Smooth muscle cell (in vitro differentiated cells): Measurements from ENCODE around the gene BTF3L4. TPM values are rescaled to one million over a fixed set of nuclear protein-coding genes. Genes with fewer than 3 reads are reported as not detected.
A peak's percentile ranks its signal among the peaks of the same experiment; 100 is the strongest.

Experiments
- DNase-seq: peaks from one replicate; lab custom pipeline; 2025; ENCODE audit not compliant: unreplicated experiment; lab: John Stamatoyannopoulos, UW
- H2AFZ ChIP-seq: fragments of 200-600 bp; sonication (generic); 2 replicates; pipeline ENCODE4 v1.6.0; 2016; ENCODE audit warnings: antibody characterized with exemption, low read depth, mild to moderate bottlenecking
- H3F3A ChIP-seq: fragments of 200-600 bp; sonication (generic); 2 replicates; pipeline ENCODE4 v1.6.0; 2017; ENCODE audit warnings: antibody characterized with exemption, low read depth
- H3K27ac ChIP-seq: fragments of 200-600 bp; sonication (generic); 2 replicates; pipeline ENCODE4 v1.5.1; 2016; ENCODE audit warnings: low read depth, mild to moderate bottlenecking
- H3K27me3 ChIP-seq: fragments of 200-600 bp; sonication (generic); 2 replicates; pipeline ENCODE4 v1.6.1; 2016; ENCODE audit warnings: low read depth, mild to moderate bottlenecking
- H3K36me3 ChIP-seq: fragments of 200-600 bp; sonication (generic); 2 replicates; pipeline ENCODE4 v1.5.1; 2016; ENCODE audit warnings: low read depth
- H3K4me1 ChIP-seq: fragments of 200-600 bp; sonication (generic); 2 replicates; pipeline ENCODE4 v1.5.1; 2016; ENCODE audit warnings: low read depth
- H3K4me2 ChIP-seq: fragments of 200-600 bp; sonication (generic); 2 replicates; pipeline ENCODE4 v1.6.0; 2016; ENCODE audit warnings: mild to moderate bottlenecking
- H3K4me3 ChIP-seq: fragments of 200-600 bp; sonication (generic); 2 replicates; pipeline ENCODE4 v1.5.1; 2016; ENCODE audit warnings: mild to moderate bottlenecking
- H3K79me2 ChIP-seq: fragments of 200-600 bp; sonication (generic); 2 replicates; pipeline ENCODE4 v1.6.0; 2016; ENCODE audit warnings: low read depth, mild to moderate bottlenecking
- H3K9ac ChIP-seq: fragments of 200-600 bp; sonication (generic); 2 replicates; pipeline ENCODE4 v1.6.0; 2016; ENCODE audit warnings: low read depth
- H3K9me3 ChIP-seq: fragments of 200-600 bp; sonication (generic); replicated peaks from 2 replicates; pipeline ENCODE4 v1.5.1; 2016; ENCODE audit warnings: low read depth
- H4K20me1 ChIP-seq: fragments of 200-600 bp; sonication (generic); 2 replicates; pipeline ENCODE4 v1.6.0; 2016; ENCODE audit warnings: low read depth
- CTCF ChIP-seq: fragments of 200-600 bp; sonication (generic); IDR thresholded peaks from 2 replicates; pipeline ENCODE4 v1.5.1; 2017; ENCODE audit warnings: borderline replicate concordance, mild to moderate bottlenecking, antibody characterized with exemption; ENCODE audit not compliant: insufficient read depth, poor library complexity, severe bottlenecking
- WGBS: methylation state at CpG from one replicate; pipeline ENCODE4 v1.1.7; 2016; ENCODE audit warnings: low lambda C conversion rate; 5-methylcytosine and 5-hydroxymethylcytosine counted together
- polyA plus RNA-seq: library from polyadenylated mRNA; unstranded; fragments of >200 nt; fragmentation: Nextera tagmentation; extraction: Ambion mirVana; gene quantifications from 2 replicates; pipeline ENCODE4 v1.2.1, GENCODE V29; 2016
- total RNA-seq: library from RNA; depleted of rRNA; stranded (reverse); fragments of >200 nt; gene quantifications from 2 replicates; pipeline ENCODE4 v1.2.3, GENCODE V29; 2014

The BTF3L4 gene
- total and polyA plus RNA-seq, 2 experiments from 2014 or later: 67.8 to 95.5 TPM

- Histone ChIP-seq H4K20me1 (peaks cover 31% of the 10 kb centered on the region), H3K4me1 (peaks cover 30% of the 10 kb centered on the region), H3F3A (peaks cover 6% of the 10 kb centered on the region), H3K9ac (peak overlapping the region; percentile 69), H2AFZ (peak overlapping the region; percentile 81), H3K4me3 (peak overlapping the region; percentile 89), H3K79me2 (peaks cover 77% of the 10 kb centered on the region), H3K36me3 (no peaks in the 10 kb centered on the region), H3K27ac (peak overlapping the region; percentile 76), H3K9me3 (no peaks in the 10 kb centered on the region), H3K27me3 (no peaks in the 10 kb centered on the region), H3K4me2 (peak overlapping the region; percentile 88)
- under 1% methylated on average over 12 of the region's 12 CpGs for WGBS
- no peak for DNase-seq
- TF ChIP-seq CTCF: no peak
Measured at GRCh38 chr1:52055866-52056162, 281 bp upstream of the BTF3L4 start.

GRCh38 chr1:52056937-52057231 is 789 bp downstream of the BTF3L4 start:
- no peaks in the 10 kb centered on the region for H3K36me3 ChIP-seq
- H3K9ac ChIP-seq: peak overlapping the region; percentile 86
- peaks cover 6% of the 10 kb centered on the region for H3F3A ChIP-seq
- no peak for DNase-seq
- H2AFZ ChIP-seq: peak overlapping the region; percentile 57
- no peaks in the 10 kb centered on the region for H3K27me3 ChIP-seq
- H3K4me2 ChIP-seq: peak overlapping the region; percentile 88
- peaks cover 37% of the 10 kb centered on the region for H4K20me1 ChIP-seq
- H3K9me3 ChIP-seq: no peaks in the 10 kb centered on the region
- peak overlapping the region; percentile 73 for H3K27ac ChIP-seq
- WGBS: 4% methylated on average over 4 of the region's 4 CpGs
- peak overlapping the region; percentile 89 for H3K4me3 ChIP-seq
- no peak for TF ChIP-seq CTCF
- peaks cover 77% of the 10 kb centered on the region for H3K79me2 ChIP-seq
- H3K4me1 ChIP-seq: peaks cover 30% of the 10 kb centered on the region

DNA sequence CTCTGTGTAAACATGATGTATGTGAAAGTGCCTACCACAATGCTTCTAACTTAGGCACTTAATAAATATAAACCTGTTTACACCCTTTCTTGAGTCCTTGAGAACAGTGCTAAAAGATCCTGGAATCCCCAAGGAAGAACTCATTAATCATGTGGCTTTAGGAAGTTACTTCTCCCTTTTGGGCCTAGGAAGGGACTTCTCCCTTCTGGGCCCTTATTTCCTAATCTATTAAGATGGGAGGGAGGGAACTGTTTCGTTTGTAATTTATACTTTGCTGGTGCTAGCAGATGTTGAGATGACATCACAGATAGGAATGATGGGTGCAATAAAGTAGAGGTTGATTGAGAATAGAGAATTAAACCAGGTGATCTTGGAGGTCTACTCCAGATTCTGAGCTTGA is 1.2 kb downstream of the BTF3L4 start:
- Histone ChIP-seq H3K4me2 (peak overlapping the region; percentile 88), H3K4me1 (peaks cover 30% of the 10 kb centered on the region), H3K9ac (peak overlapping the region; percentile 86), H3F3A (peaks cover 6% of the 10 kb centered on the region), H3K27ac (peak overlapping the region; percentile 73), H4K20me1 (peaks cover 37% of the 10 kb centered on the region), H3K27me3 (no peaks in the 10 kb centered on the region), H3K79me2 (peaks cover 76% of the 10 kb centered on the region), H3K4me3 (peak overlapping the region; percentile 89), H3K9me3 (no peaks in the 10 kb centered on the region), H3K36me3 (no peaks in the 10 kb centered on the region), H2AFZ (no peak overlapping the region)
- WGBS: 44% methylated on average over 1 of the region's 1 CpG
- no peak for TF ChIP-seq CTCF
- no peak for DNase-seq

DNA sequence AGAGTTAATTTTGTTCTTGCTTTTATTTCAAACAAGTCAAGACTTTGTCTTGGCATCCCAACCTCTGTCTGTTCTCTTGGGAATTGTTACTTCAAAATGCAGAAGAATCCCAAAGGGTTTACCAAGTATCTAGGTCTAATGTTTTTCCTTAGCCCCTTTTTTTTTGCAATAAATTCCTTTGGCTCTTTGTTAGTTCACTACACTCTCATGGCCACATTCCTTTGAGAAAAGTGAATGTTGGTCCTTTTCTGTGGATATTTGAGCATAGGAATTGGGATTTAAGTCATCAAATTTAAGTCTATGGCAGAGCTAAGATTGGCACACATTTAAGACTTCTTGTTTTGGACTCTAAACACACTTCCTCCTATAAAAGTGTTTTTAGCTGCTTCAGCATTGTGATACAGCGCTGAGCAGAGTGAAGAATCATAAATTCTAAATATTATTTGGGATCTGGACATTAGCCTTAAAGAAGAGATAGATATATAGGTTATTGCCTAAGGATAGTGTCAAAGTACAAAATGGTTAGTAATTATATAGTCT is 1.9 kb downstream of the BTF3L4 start:
- Histone ChIP-seq H3K27ac (peak overlapping the region; percentile 73), H3K4me3 (peak overlapping the region; percentile 89)
- no peak for TF ChIP-seq CTCF

More for the DNA sequence above, 1.9 kb downstream of the BTF3L4 start:
- Histone ChIP-seq H3K79me2 (peaks cover 71% of the 10 kb centered on the region), H3K9ac (no peak overlapping the region), H3K4me2 (peak overlapping the region; percentile 88), H3K27me3 (no peaks in the 10 kb centered on the region), H3K4me1 (peaks cover 30% of the 10 kb centered on the region), H3K9me3 (no peaks in the 10 kb centered on the region), H4K20me1 (peaks cover 38% of the 10 kb centered on the region), H3F3A (peaks cover 6% of the 10 kb centered on the region), H2AFZ (no peak overlapping the region), H3K36me3 (no peaks in the 10 kb centered on the region)
- no peak for DNase-seq
- WGBS: 97% methylated on average over 1 of the region's 1 CpG
